ENCODE data around the gene UST.
A peak's percentile ranks its signal among the peaks of the same experiment; 100 is the strongest.

UST gene

GRCh38 chr6:149060985-149061760 is 314.3 kb downstream of the UST start:
- DNase-seq (ENCODE audit: low read depth in 2 of 2) = no peak

GRCh38 chr6:149061930-149062329 is 315.1 kb downstream of the UST start:
- DNase-seq (ENCODE audit: low read depth in 2 of 2) = no peak

- DNase-seq (ENCODE audit: low read depth in 2 of 2) = no peak
These were observed 316.0 kb downstream of the UST start for GRCh38 chr6:149062653-149063348.

- no peak for DNase-seq (ENCODE audit: low read depth in 2 of 2)
These were observed 316.6 kb downstream of the UST start for GRCh38 chr6:149063468-149063867.

GRCh38 chr6:149064001-149064659 is 317.3 kb downstream of the UST start:
- no peak for DNase-seq (ENCODE audit: low read depth in 2 of 2)

- no peak for DNase-seq (ENCODE audit: low read depth in 2 of 2)
These were observed 317.8 kb downstream of the UST start for GRCh38 chr6:149064660-149065015.

GRCh38 chr6:149065121-149065520 is 318.3 kb downstream of the UST start:
- DNase-seq (ENCODE audit: low read depth in 2 of 2) = no peak

- no peak for DNase-seq (ENCODE audit: low read depth in 2 of 2)
These were observed 319.1 kb downstream of the UST start for GRCh38 chr6:149065658-149066556.

- DNase-seq (ENCODE audit: low read depth in 2 of 2) = no peak
These were observed 325.2 kb downstream of the UST start for GRCh38 chr6:149071997-149072396.

GRCh38 chr6:149074832-149075258 is 328.0 kb downstream of the UST start:
- no peak for DNase-seq (ENCODE audit: low read depth in 2 of 2)

- DNase-seq (ENCODE audit: low read depth in 2 of 2) = no peak
These were observed 329.0 kb downstream of the UST start for GRCh38 chr6:149075616-149076354.

GRCh38 chr6:149076355-149076734 is 329.5 kb downstream of the UST start:
- no peak for DNase-seq (ENCODE audit: low read depth in 2 of 2)

- DNase-seq (ENCODE audit: low read depth in 2 of 2) = no peak
These were observed 330.4 kb downstream of the UST start for GRCh38 chr6:149077208-149077607.

- no peak for DNase-seq (ENCODE audit: low read depth in 2 of 2)
These were observed 331.5 kb downstream of the UST start for GRCh38 chr6:149078211-149078782.

- DNase-seq (ENCODE audit: low read depth in 2 of 2) = no peak
These were observed 332.6 kb downstream of the UST start for GRCh38 chr6:149079456-149079855.

- DNase-seq (ENCODE audit: low read depth in 2 of 2) = no peak
These were observed 333.2 kb downstream of the UST start for GRCh38 chr6:149079911-149080491.

- DNase-seq (ENCODE audit: low read depth in 2 of 2) = no peak
These were observed 333.7 kb downstream of the UST start for GRCh38 chr6:149080511-149080910.

GRCh38 chr6:149081281-149081680 is 334.5 kb downstream of the UST start:
- no peak for DNase-seq (ENCODE audit: low read depth in 2 of 2)

GRCh38 chr6:149082320-149082719 is 335.5 kb downstream of the UST start:
- DNase-seq (ENCODE audit: low read depth in 2 of 2) = peak; percentile 71 to 84

- DNase-seq (ENCODE audit: low read depth in 2 of 2) = no peak
These were observed 337.2 kb downstream of the UST start for GRCh38 chr6:149084026-149084425.
